Epithelial cell of esophagus (primary cell): ENCODE results near the gene CD48.

ENCODE experiments used
- DNase-seq: peaks from one replicate; pipeline ENCODE4 v3.0.0; 2010; ENCODE audit warnings: low read depth
- H3K4me3 ChIP-seq: 2 replicates; pipeline ENCODE4 v1.5.1; 2011; ENCODE audit warnings: mild to moderate bottlenecking, low read length, control low read depth
- TF ChIP-seq, protein P1 (sequence below): IDR thresholded peaks from 2 replicates; pipeline ENCODE4 v1.5.1; 2011; ENCODE audit warnings: low read depth, mild to moderate bottlenecking, low read length, control low read depth, inconsistent platforms; ENCODE audit not compliant: insufficient read depth; ENCODE audit errors: missing control alignments

Gene CD48

DNA sequence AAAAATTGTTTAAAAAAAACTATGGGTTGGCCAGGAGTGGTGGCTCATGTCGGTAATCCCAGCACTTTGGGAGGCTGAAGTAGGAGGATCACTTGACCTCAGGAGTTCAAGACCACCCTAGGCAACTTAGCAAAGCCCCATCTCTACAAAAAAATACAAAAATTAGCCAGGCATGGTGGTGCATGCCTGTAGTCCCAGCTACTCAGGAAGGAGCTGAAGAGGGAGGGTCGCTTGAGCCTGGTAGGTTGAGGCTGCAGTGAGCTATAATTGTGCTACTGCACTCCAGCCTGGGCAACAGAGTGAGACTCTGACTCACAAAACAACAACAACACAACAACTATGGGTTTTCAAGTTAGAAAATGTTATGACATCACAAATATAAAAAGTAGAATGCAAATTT lies 43.8 kb upstream of the CD48 start:
- H3K4me3 ChIP-seq: no peak overlapping the region
- TF ChIP-seq, protein P1, sequence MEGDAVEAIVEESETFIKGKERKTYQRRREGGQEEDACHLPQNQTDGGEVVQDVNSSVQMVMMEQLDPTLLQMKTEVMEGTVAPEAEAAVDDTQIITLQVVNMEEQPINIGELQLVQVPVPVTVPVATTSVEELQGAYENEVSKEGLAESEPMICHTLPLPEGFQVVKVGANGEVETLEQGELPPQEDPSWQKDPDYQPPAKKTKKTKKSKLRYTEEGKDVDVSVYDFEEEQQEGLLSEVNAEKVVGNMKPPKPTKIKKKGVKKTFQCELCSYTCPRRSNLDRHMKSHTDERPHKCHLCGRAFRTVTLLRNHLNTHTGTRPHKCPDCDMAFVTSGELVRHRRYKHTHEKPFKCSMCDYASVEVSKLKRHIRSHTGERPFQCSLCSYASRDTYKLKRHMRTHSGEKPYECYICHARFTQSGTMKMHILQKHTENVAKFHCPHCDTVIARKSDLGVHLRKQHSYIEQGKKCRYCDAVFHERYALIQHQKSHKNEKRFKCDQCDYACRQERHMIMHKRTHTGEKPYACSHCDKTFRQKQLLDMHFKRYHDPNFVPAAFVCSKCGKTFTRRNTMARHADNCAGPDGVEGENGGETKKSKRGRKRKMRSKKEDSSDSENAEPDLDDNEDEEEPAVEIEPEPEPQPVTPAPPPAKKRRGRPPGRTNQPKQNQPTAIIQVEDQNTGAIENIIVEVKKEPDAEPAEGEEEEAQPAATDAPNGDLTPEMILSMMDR: no peak
- no peak for DNase-seq

DNA sequence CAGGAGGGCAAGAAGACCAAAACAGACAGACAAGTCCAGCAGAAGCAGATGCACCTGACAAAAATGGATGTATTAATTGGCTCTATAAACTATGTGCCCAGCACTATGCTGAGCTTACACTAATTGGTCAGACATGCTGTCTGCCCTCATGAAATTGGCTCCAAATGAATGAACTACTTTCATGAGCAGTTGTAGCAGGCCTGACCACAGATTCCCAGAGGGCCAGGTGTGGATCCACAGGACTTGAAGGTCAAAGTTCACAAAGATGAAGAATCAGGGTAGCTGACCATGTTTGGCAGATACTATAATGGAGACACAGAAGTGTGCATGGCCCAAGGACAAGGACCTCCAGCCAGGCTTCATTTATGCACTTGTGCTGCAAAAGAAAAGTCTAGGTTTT lies 42.0 kb upstream of the CD48 start:
- TF ChIP-seq, protein P1: no peak
- no peak for DNase-seq
- no peak overlapping the region for H3K4me3 ChIP-seq

DNA sequence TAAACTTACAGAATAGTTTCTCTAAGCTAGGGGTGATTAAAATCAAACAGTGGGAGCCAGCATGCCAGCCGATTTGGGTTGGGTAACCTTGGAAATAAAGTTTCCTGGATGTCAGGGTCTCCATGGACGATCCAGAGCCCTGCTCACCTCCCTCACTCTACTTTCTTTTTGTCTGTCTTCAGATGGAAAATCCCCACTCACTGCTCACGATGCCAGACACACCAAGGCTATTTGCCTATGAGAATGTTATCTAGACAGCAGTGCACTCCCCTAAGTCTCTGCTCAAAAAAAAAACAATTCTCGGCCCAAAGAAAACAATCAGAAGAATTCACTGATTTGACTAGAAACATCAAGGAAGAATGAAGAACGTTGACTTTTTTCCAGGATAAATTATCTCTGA lies 41.3 kb upstream of the CD48 start:
- TF ChIP-seq, protein P1: no peak
- DNase-seq: no peak
- H3K4me3 ChIP-seq: no peak overlapping the region

DNA sequence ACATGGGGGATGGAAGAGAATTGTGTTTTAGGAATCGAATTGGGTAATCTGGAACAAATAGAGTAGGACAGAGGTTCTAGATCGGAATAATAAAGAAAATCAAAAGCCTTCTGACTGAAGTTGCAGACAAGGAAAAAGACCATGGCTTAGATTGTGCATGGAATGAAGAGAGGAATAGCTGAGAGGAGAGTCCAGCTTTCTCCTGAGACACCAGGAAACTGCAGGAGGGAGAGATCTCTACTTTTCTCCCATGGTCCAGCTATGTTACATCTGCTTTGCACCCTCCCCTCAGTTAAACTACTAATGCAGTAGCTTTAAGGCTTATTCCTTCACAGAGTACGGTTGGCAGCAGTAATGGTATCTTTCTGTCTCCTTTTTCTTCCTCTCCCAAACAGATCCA lies 40.8 kb upstream of the CD48 start:
- H3K4me3 ChIP-seq: no peak overlapping the region
- TF ChIP-seq, protein P1: no peak
- DNase-seq: no peak

DNA sequence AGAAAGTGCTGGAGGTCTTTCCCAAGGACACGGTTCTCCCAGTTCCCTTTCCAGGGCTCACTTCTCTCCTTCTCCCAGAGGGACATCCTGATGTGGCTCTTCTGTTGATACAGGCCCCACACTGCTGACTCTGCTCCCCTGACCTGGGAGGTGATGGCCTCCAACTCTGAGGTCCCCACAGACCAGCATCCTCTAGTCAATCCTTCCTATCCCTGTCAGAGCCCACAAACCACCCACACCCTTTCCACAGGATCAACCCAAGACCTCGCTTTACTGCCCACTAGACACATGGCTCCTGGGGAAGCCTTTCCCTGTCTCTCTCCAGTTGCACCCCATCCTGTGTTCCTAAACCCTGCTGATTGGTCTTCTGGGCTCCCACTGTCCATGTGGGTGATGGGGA lies 39.0 kb upstream of the CD48 start:
- TF ChIP-seq, protein P1: no peak
- no peak for DNase-seq
- no peak overlapping the region for H3K4me3 ChIP-seq

DNA sequence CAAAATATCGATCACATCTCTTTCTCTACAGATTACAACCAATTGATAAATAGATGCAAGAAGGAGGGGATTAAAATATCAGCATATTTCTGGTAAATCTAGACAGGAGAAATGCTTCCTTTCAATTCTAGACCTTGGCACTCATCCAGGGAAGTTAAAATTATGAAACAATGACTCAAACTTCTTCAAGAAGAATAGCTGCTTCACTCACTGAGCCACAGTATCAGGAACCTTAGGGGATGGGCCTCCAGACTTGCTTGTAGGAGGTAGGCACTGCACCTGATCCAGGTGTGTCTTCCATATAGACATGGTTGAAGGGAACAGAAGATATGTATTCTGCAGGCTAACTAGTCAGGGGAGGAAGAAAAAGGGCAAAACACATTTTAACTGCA lies 37.3 kb upstream of the CD48 start:
- DNase-seq: peak; percentile 90
- TF ChIP-seq, protein P1: no peak
- H3K4me3 ChIP-seq: no peak overlapping the region

DNA sequence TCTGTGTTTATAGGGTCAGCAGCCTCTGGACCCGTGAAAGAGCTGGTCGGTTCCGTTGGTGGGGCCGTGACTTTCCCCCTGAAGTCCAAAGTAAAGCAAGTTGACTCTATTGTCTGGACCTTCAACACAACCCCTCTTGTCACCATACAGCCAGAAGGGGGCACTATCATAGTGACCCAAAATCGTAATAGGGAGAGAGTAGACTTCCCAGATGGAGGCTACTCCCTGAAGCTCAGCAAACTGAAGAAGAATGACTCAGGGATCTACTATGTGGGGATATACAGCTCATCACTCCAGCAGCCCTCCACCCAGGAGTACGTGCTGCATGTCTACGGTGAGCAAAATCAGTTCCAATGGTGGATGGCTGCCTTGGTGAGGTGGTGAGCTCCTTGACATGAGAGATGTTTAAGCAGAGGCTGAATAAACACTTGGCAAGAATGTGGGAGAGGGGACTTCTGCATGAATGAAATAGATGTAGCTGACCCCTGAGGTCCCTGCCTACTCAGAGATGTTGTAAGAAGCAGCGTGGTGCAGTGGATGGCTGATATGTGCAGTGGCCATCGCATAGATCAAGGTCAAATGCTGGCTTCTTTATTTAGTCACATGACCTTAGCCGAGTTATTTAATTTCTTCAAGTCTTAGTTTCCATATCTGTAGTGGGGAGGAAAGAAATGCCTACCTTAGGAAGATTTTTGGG lies 36.7 kb upstream of the CD48 start:
- TF ChIP-seq, protein P1: peak; percentile 36
- no peak overlapping the region for H3K4me3 ChIP-seq
- DNase-seq: peak; percentile 90
